Measurements from ENCODE around the gene MRPL43.

DNA sequence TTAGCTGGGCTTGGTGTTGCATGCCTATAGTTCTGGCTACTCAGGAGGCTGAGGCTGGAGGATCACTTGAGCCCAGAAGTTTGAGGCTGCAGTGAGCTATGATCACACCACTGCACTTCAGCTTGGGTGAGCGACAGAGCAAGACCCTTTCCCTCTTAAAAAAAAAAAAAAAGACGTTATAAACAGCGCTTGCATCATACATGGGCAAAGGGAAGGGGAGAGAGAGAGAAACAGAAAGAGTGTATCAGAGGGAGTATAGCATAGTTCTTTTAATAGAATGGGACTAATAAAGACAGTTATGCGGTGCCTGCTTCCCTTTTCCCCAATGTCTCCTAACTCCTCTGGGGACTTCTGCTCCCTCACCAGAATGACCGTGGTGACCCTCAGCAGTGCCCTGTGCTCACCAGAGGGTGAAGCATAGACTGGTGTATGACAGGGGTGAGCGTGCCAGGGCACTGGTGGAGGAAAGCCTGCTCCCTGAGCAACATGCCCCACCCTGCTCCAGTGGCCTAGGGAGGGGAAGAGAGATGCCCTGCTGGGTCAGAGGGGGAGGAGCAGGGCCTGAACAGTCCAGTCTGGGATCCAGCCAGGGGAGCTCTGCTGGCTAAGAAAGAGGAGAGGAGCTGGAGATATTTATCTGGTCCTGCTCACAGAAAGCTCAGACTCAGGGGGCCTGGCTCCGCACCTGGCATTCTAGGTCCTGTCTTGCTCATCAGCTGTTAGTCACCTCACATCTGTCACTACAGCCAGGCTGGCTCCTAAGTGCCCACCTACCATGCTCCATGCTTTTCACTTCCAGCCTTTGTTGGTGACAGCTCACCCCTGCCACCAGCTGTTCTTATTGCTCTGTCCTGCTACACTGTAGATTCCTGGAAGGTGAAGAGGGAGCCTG is 41.4 kb upstream of the MRPL43 start:
- TF ChIP-seq, protein P1, sequence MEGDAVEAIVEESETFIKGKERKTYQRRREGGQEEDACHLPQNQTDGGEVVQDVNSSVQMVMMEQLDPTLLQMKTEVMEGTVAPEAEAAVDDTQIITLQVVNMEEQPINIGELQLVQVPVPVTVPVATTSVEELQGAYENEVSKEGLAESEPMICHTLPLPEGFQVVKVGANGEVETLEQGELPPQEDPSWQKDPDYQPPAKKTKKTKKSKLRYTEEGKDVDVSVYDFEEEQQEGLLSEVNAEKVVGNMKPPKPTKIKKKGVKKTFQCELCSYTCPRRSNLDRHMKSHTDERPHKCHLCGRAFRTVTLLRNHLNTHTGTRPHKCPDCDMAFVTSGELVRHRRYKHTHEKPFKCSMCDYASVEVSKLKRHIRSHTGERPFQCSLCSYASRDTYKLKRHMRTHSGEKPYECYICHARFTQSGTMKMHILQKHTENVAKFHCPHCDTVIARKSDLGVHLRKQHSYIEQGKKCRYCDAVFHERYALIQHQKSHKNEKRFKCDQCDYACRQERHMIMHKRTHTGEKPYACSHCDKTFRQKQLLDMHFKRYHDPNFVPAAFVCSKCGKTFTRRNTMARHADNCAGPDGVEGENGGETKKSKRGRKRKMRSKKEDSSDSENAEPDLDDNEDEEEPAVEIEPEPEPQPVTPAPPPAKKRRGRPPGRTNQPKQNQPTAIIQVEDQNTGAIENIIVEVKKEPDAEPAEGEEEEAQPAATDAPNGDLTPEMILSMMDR (conservative IDR thresholded peaks at IDR 0.05 in 1 of 2, IDR thresholded peaks at IDR 0.05 in 1 of 2; ENCODE audit: low read depth in 1 of 2, low read length in 2 of 2) = no peak
- no peak for TF ChIP-seq EZH2 (IDR thresholded peaks at IDR 0.05; ENCODE audit: low read length, missing control alignments)

Measured in fibroblast of lung (primary cell).